Upper lobe of left lung (tissue), 4 donors: ENCODE measurements around the gene GPATCH3.

Experiments used
- CTCF ChIP-seq, 6 experiments: fragments of 450-650 bp in 4 of 6; fragments of 200-600 bp in 2 of 6; sonication (generic) in 2 of 6; IDR thresholded peaks; one replicate each; pipeline ENCODE4 v1.5.1; 2016 to 2019; ENCODE audit warnings: antibody characterized with exemption in 6 of 6
- POLR2A ChIP-seq, 4 donors: fragments of 450-650 bp; IDR thresholded peaks; one replicate each; pipeline ENCODE4 v1.5.1; 2016 to 2017; ENCODE audit warnings: antibody characterized with exemption in 4 of 4, mild to moderate bottlenecking in 2 of 4
- POLR2AphosphoS5 ChIP-seq, 2 donors: sonication (generic); formaldehyde crosslinking; IDR thresholded peaks; one replicate each; pipeline ENCODE4 v1.5.1; 2017; ENCODE audit warnings: antibody characterized with exemption in 2 of 2

GRCh38 chr1:26848499-26848898, 51.8 kb downstream of the GPATCH3 start:
- TF ChIP-seq CTCF (IDR thresholded peaks at IDR 0.05) (no peak), POLR2A (IDR thresholded peaks at IDR 0.05) (no peak), POLR2AphosphoS5 (IDR thresholded peaks at IDR 0.05) (no peak)
